Germinal center (tissue), 1 donor: ENCODE measurements around the gene PLEKHH2.

Experiments
- DNase-seq: peaks from one replicate; pipeline ENCODE4 v3.0.0; 2012; ENCODE audit warnings: mixed read lengths, low spot score

PLEKHH2 gene

DNA sequence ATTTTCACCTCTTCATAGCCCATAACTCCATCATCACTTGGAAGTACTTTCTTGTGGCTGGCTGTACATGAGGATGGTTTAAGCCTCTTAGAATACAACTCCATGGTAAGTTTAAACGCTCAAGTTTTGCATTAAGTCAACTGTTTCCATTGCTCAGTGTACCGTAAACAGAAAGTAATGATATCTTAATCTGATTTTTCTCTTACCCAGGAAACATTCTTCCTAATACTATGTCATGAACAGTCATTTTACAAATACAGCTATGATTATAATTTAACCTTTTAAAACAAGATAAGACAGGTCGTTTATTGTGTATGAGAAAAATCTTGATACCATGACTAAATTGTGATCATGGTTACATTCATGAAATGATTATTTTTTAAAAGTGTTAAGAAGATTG, 125.2 kb downstream of the PLEKHH2 start:
- no peak for DNase-seq

DNA sequence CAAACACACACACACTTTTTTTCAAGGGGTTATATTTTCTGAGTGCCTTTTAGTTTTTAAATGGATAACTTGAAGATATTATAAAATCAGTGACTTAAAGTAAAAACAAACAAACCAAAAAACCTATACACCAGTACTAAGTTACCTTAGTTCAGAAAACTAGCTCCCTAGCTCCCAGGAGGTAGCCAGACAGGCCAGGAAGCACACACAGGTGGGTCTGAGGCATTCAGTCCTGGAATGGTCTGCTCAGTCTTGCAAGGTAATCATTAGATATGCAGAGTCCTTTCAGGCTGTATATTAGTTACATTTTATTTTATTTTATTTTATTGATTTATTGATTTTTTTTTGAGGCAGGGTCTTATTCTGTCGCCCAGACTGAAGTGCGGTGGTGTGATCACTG, 126.0 kb downstream of the PLEKHH2 start:
- DNase-seq = no peak

DNA sequence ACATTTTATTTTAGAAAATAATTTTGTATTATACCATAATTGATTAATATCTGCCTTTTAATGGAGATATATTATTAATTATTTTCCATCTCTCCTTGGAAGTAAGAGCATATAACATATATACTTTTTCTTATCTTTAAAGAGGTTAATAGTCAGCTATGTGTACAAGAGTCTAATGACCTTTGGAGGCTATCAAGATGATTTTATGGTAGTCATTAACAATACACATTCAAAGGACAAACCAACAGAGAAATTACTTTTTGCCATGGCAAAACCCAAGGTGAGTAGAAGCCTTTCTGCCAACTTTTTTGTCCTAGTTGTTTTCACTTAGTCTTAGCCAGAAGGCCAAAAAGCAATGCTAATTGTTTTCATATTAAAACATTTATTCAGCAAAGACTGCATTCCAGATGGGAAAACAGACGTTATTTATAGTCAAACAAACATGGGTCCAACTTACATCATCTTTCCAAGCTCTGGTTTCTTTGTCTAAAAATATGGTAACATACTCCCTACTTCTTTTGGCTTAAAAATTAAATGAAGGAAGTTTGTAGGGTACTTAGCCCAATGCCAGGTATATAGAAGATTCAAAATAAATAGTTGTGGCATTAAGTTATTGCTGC, 127.1 kb downstream of the PLEKHH2 start:
- no peak for DNase-seq

DNA sequence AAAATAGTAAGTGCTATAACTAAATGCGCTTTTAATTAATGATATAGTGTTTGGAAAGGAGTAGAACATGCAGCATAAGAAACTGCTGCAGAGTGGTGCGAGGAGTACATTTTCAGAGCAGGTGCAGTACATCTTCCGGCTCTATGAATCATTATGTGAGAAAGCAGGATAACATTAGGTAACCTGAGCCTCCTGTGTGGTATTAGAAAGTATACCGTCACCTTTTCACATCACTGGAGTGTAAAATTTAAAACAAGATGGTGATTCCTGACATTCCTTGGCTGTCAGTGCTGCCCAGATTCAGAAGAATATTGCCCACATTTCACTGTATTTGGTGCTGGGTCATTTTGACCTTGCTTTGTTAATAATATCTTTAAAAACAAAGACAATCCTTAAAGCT, 128.9 kb downstream of the PLEKHH2 start:
- DNase-seq = no peak

DNA sequence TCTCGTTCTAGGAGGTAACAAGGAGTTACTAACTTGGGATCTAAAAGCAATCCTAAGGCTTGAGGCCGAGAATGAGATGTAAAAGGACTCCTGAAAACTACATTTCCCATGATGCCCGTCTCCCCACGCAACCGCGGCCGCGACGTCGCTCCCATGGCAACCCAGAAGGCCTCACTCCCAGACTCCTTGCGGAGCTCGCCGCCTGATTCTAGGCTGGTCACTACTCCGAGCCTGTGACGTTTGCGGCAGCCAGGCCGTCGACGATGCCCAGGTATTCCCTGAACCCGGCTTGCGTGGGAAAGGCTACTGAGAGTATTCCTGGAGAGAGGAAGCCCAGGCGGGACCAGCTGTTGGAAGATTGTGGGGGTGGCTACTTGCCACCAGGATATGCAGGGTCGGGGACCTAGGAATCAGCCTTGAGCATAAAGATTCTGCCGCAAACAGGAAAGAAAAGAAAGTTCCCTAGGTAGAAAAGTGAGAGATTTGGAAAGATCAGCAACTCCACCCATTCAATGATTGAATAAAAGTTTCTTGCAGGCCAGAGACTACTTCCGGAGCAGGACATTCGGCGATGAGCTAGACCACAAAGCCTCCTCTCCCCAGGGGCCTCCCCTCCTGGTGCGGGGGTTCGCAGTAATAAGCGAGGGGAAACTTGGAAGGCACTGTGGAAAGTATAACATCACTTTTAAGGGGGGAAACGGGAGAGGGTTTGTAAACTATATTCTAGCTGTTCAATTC, 137.0 kb downstream of the PLEKHH2 start, which contains the start of gene DYNC2LI1:
Gene DYNC2LI1 (plus strand): TSS at position 164 of the 738 bp plus-strand sequence. CDS start 100 bp downstream, at position 264.
- DNase-seq = peak; percentile 84

DNA sequence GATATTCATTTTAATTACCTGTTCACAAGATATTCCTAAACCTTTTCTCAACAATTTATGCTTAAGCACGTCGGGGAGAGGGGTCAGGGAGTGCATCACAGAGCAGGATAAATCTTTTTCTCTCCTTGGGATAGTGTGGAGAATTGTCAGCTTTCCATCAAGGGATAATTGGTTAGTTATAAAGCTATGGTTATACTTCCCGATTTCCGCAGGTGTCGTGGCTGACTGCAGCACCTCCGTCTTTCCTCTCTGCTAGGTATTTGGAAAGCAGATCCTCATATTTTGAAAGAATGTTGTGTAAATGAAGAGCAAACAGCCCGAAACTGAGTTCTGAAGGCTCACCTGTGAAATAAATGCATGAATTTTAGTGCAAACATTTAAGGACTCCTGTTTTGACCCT, 137.6 kb downstream of the PLEKHH2 start:
- DNase-seq = no peak

DNA sequence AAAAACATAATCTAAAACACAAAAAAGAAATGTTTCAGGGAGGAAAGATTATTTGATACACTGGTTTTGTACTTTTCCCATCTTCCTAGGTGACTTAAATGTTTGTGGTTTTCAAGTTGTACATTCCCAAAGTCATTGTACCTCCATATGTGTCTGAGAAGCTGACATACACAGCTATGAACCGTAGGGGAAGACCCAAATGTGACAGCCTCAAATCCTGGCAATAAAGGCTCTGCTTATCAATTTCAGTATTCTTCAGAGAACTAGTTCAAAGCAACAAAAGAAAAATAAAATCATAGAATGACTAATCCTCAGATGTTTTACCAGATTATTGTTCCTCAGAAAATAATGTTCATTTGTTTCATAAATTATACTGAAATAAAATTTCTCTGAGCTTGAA, 139.3 kb downstream of the PLEKHH2 start:
- no peak for DNase-seq

DNA sequence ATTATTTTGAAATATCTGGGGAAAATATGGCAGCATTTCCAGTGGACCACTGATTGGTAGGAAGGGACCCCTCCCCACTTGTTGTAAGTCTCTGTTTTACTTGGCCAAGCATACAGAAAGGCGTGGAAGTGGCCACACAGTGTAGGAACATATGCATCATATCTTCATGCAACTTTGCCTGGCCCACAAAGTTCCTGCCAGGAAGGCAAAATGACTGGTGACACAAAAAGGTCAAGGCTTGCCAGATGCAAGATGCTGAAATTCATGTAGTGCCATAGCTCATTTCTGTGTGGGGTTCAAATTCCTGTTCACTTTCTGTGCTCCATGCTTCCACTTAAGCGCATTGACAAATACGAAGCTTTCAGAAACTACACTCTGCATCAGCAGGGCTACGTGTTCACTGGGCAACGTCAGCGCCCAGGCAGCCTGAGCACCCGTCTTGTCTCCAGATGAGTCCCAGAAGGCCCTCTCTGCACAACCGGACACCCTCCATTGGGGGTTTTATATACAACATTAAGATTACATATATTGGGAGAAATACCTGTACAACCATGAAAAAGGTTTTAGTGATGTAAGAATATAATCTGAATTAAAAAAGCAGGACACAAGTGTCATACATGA, 140.4 kb downstream of the PLEKHH2 start:
- no peak for DNase-seq

DNA sequence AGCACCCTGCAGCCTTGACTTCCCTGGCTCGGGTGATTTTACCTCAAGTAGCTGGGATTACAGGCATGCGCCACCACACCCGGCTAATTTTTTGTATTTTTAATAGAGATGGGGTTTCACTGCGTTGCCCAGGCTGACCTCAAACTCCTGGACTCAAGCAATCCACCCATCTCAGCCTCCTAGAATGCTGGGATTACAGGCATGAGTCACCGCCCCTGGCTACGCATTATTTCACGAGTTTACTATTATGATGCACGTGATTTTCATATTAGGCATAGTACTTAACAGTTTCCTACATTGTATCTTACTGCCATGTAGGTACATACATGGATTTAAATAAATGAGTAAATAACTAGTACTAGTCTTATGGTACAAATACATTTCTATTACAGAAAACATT, 141.2 kb downstream of the PLEKHH2 start:
- no peak for DNase-seq

DNA sequence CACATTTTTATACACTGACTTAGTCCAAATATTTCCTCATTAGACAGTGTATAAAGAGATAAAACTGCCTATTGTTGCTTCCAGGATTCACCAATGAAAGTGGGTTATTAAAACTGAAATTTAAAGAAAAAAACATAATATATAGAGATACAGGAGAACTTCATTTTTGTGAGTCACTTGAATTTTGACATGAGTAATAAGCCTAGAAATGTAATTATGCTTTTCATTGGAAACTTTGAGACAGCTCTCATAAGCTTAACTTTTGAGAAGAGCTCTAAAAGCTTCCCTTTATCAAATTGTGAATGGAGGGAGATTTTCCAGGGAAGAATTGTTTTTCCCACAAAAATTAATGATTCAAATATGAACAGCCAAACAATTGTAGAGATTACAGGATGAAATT, 150.8 kb downstream of the PLEKHH2 start:
- DNase-seq = no peak

DNA sequence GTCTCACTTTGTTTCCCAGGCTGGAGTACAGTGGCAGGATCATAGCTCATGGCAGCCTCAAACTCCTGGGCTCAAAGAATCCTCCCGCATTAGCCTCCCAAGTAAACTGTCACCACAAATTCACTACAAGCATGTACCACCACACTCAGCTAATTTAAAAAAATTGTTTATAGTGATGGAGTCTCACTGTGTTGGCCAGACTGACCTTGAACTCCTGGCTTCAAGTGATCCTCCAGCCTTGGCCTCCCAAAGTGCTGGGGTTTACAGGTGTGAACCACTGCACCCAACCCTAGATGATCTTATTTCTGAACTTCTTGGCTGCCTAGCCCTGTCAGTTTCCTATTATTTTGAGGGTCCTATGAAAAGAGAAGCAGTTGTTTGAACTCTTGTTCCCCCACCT, 151.6 kb downstream of the PLEKHH2 start:
- DNase-seq = no peak

DNA sequence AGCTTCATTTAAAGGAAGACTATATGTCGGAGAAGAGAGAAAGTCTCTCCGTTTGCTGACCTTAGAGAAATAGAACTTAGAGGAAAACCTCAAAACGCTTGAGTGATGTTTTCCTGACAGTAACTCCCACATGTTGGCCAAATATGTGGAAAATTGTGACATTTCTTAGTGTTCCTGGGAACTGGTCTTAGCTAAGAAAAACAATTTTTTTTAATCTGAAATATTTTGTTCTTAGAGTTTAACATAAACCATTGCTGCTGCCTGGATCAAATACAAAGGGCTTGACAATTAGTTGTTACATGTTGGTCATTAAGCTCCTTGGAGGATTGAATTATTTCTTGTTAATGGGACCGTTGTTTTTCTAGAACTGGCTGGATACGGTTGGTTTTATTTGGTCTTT, 153.1 kb downstream of the PLEKHH2 start:
- no peak for DNase-seq

DNA sequence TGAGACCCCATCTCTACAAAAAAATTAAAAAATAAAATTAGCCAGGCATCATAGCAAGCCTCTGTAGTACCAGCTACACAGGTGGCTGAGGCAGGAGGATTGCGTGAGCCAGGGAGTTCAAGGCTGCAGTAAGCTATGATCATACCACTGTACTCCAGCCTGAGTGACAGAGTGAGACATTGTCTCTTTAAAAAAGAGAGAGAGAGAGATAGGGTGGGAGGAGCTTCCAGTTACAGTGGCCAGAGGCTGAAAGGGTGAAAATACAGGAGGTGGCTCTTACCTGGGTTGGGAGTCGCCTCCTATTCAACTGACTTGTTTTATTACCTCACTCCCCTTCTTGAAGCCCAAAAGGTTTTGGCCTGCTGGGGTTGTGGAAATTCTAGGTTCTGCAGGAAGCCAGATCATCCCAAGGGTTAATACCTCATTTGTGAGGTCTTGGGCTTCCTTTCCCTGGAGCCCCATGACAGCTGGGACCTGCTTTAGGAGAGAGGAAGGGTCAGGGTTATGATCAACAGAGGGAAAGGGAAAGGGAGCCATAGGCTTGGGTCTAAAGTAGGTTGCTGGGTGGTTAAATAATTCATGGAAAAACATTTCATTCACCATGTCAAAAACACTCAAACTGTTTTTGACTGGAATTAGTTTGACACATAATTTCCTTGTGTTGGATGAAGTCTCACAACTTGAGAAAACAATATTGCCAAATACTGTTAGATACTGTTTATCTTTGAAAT, 154.1 kb downstream of the PLEKHH2 start:
- DNase-seq = no peak

DNA sequence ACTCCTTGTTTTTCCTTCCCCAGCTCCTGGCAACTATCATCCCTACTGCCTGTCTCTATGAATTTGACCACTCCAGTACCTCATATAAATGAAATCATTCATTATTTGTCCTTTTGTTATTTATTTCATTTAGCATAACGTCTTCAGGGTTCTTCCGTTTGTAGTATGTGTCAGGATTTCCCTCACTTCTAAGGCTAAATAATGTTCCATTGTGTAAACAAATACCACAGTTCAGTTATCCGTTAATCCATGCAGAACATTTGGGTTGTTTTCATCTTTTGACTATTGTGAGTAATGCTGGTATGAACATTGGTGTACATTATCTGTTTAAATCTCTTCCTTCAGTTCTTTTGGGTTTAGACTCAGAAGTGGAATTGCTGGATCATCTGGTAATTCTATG, 155.6 kb downstream of the PLEKHH2 start:
- no peak for DNase-seq

DNA sequence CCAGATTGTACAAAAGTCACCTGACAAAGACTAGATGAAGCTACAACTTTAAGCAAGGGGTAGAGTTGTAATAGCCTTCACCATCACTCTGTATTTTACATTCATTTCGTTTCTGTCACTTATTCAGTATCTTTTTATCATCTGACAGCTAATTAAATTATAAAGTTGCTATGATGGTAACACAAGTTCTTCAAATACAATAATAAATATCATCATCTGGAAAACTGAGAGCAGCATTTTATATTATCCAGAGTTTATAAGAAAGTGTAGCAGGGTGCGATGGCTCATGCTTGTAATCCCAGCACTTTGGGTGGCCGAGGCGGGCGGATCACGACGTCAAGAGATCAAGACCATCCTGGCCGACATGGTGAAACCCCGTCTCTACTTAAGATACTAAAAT, 157.9 kb downstream of the PLEKHH2 start:
- no peak for DNase-seq

DNA sequence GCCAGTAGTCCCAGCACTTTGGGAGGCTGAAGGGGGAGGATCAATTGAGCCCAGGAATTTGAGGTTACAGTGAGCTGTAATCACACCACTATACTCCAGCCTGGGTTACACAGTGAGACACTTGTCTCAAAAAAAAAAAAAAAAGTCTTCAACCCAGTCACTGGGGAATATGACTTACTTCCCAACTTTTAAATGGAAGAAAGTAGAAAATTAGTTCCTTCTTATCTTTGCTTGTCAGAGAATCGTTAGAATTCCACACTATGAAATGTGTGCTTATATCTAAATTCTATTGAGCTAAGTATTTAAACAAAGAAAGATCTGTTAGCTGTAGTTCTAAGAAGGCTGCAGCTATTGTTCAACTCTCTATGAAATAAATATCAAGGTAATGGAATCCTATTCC, 159.1 kb downstream of the PLEKHH2 start:
- no peak for DNase-seq

DNA sequence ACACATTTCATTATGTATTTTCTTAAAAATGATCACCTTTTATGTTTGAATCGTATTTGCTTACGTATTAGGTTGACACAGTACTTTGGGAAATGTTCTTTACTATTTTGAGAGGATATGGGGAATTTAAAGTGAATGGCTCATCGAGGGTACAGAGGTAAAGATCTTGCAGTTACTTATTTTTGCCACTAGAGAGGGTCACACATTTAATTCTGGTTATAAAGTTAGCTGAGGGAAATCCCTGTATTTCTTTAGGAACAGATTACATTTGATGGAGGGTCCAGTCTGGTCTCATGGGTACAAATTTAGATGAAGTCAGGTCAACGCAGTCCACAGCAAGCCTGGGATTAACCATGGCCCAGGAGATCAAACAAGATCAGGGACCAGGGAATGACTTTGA, 161.2 kb downstream of the PLEKHH2 start:
- DNase-seq = peak; percentile 14

DNA sequence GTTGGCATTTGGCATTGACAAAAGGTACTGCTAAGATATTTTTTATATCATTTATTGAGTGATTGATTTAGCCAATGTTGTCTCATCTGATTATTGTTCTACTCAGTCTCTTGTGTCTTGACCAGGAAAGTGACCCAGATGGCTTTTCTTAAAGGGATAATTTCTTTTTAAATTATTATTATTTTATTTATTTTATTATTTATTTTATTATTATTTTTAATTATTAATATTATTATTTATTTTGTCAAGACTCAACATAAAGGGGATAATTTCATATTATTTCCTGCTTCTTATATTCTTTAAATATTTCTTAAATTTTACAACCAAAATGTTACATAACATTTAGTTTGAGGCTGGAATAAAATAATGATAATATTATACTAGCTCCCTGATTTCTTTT, 163.8 kb downstream of the PLEKHH2 start:
- DNase-seq = no peak

DNA sequence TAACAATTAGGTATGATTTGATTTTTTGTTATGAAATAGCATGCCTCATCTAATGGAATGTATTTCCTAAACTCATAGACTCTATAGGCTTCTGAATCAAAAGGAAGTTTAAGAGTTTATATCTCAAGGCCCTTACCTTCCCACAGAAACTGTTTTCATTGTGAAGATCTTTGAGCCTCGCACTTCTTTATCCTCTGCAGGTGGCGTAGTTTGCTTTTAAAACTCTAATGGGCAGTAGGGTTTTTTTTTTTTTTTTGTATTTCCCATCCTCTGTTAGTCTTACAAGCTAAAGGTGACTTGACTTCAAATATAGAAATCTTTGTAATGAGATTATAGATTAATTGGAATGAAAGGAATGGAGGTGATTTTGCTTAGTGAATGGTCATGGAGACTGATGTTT, 165.1 kb downstream of the PLEKHH2 start:
- no peak for DNase-seq

DNA sequence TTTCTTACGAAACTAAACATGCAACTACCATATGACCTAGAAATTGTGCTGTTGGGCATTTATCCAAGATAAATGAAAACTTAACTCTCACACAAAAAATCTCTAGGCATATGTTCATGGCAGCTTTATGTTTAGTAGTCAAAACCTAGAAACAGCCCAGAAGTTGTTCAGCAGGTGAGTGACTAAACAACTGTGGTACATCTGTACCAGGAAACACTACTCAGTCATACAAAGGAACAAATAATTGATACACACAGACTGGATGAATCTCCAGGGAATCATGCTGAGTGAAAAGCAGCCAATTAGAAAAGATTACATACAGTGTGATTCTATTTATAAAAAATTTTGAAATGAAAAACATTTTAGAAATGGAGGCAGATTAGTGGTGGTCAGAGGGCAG, 166.1 kb downstream of the PLEKHH2 start:
- no peak for DNase-seq

DNA sequence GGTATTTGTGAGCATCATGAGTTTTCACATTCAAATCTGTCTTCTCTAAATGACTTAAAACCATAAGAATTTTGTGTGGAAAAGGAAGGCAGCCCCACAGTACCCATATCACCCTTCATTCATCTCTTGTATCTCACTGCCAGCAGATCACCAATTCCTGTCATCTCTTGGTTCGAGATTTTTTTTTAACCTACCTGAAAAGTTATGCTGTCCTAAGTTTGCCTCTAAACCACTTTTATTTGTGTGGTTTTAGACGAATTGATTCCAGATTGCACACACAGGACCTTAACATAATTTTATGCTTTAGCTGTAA, 169.6 kb downstream of the PLEKHH2 start:
- DNase-seq = no peak

DNA sequence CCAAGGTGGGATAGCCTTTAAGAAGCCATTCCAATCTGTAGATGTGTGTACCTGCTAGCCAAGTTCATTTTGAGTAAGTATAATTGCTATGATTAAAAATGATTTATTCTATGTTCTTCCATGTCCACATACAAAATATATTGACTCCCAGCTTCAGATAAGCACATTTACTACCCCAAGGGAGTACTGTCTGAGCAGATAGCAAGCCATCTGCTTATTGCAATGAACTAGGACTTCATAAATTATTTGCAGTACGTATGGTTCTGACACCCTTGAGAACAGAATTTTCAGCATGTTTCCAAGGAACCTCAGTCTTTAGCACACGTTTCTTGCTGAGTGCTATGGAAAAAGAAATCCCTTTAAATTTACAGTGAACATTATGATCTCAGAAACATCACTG, 173.4 kb downstream of the PLEKHH2 start:
- DNase-seq = no peak

DNA sequence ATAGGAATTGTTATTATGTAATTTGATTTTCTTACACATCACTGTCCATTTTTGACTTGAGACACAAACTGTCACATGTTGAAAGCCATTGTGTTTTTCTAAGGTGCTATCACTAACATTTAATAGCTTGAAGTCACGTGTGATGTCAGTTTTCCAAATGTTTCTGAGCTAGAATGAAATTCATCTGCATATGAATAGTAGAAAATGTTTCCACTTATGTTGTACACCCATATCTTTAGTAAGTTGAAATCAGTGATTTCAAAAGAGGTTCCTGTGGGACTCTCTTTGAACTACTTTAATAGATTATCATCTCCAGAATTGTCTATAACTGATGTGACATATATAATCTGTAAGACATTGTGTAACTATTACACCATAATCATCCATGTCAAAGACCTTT, 173.8 kb downstream of the PLEKHH2 start:
- no peak for DNase-seq
